ENCODE measurements around the gene ADD1. TPM values are rescaled to one million over a fixed set of nuclear protein-coding genes. Genes with fewer than 3 reads are reported as not detected.

Gene ADD1
- total and polyA plus RNA-seq, 4 experiments from 2014 or later, result 159 to 293 (median 230) TPM

DNA sequence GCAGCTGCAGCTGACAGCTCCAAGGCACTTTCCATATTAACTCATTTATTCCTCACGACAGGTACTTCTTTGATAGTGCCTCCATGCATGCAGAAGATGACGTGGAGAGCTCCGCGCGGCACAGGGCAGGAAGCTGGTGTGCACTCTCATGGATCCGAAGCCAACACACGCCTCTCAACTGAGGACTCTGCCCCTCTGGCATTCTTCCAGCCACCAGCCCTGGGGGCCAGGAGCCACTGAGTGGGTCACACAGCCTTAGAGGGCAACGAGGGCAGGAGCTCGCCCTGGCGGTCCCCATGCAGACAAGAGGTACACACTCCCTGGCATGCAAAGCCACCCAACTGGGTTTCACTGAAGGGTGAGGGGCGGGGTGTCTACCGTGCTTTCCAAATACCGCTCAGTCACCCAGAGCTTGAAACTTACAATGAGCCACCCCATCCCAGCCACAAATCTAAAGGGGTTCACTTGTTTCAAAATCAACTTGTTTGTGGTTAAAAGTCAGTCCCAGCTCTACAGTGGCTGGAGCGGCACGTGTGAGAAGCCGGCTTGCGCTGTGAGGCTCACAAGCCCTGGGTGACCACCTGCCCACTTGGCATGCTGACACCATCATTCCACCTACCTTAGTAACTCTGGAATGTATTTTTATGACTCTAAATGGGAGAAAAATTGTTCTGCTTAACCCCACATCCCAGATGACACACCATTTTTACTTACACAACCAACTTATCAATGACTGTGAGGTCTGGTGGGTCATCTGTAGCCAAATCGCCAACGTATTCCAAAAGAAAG lies 103.4 kb downstream of the ADD1 start:
- peak overlapping the region in 3 of 7 donors; percentile 20 to 57 (median 29) for H3K27ac Mint-ChIP-seq
- H3K4me1 Mint-ChIP-seq, result peaks cover 4 to 14% (median 8%) of the 10 kb centered on the region in 4 donors
- H3K36me3 Mint-ChIP-seq, result peaks cover 47 to 81% of the 10 kb centered on the region in 2 donors
- CTCF ChIA-PET (ENCODE audit: partially characterized antibody), result interaction anchor here (1.0 to 1.2 kb wide), 2 partner anchors 12 to 90 kb away, joined by 3 to 4 read pairs; no protein-coding TSS in a partner anchor
- Histone ChIP-seq H3K27me3 (ENCODE audit: insufficient read depth, low read length) (no peaks in the 10 kb centered on the region), H3K9me3 (ENCODE audit: control insufficient read depth in 1 of 2, low read length in 2 of 2) (no peaks in the 10 kb centered on the region), H3K4me1 (ENCODE audit: insufficient read depth, low read length) (no peaks in the 10 kb centered on the region), H3K4me3 (ENCODE audit: low read length in 2 of 2) (no peak overlapping the region), H3K27ac (ENCODE audit: low read depth, low read length) (no peak overlapping the region), H3K36me3 (ENCODE audit: insufficient read depth, low read length) (peaks cover 84% of the 10 kb centered on the region)
- no peak for DNase-seq
- intact Hi-C loops (cut with micrococcal nuclease), result no loop called here
- POLR2A ChIA-PET (ENCODE audit: partially characterized antibody), result interaction anchor here (0.6 to 2.9 kb wide), 5 partner anchors 12 to 183 kb away, joined by 3 to 10 read pairs (median 5); partner anchors contain the start of gene GRK4
- H3K4me3 Mint-ChIP-seq, result no peak overlapping the region
- H3K9me3 Mint-ChIP-seq, result peaks cover 0 to 1% (median 0%) of the 10 kb centered on the region in 8 donors
- H3K27me3 Mint-ChIP-seq, result no peaks in the 10 kb centered on the region

GRCh38 chr4:2947926-2948325 lies 104.3 kb downstream of the ADD1 start:
- H3K27me3 ChIP-seq (ENCODE audit: insufficient read depth, low read length), result no peaks in the 10 kb centered on the region
- no peaks in the 10 kb centered on the region for H3K4me1 ChIP-seq (ENCODE audit: insufficient read depth, low read length)
- H3K4me1 Mint-ChIP-seq, result peaks cover 0 to 6% (median 4%) of the 10 kb centered on the region in 4 donors
- intact Hi-C loops (cut with micrococcal nuclease), result no loop called here
- CTCF ChIA-PET (ENCODE audit: partially characterized antibody), result interaction anchor here (1.0 to 2.7 kb wide), 3 partner anchors 13 to 89 kb away, joined by 3 to 12 read pairs (median 4); partner anchors contain the start of genes GRK4 and NOP14
- POLR2A ChIA-PET (ENCODE audit: partially characterized antibody), result interaction anchor here (0.6 to 2.9 kb wide), 4 partner anchors 12 to 184 kb away, joined by 3 to 10 read pairs (median 5); no protein-coding TSS in a partner anchor
- H3K9me3 Mint-ChIP-seq, result peaks cover 0 to 1% (median 0%) of the 10 kb centered on the region in 8 donors
- peaks cover 50 to 82% of the 10 kb centered on the region in 2 donors for H3K36me3 Mint-ChIP-seq
- no peak overlapping the region for H3K27ac ChIP-seq (ENCODE audit: low read depth, low read length)
- no peak overlapping the region for H3K4me3 ChIP-seq (ENCODE audit: low read length in 2 of 2)
- H3K36me3 ChIP-seq (ENCODE audit: insufficient read depth, low read length), result peaks cover 81% of the 10 kb centered on the region
- H3K4me3 Mint-ChIP-seq, result no peak overlapping the region
- H3K9me3 ChIP-seq (ENCODE audit: control insufficient read depth in 1 of 2, low read length in 2 of 2), result no peaks in the 10 kb centered on the region
- no peak for DNase-seq
- no peak overlapping the region for H3K27ac Mint-ChIP-seq
- H3K27me3 Mint-ChIP-seq, result no peaks in the 10 kb centered on the region

DNA sequence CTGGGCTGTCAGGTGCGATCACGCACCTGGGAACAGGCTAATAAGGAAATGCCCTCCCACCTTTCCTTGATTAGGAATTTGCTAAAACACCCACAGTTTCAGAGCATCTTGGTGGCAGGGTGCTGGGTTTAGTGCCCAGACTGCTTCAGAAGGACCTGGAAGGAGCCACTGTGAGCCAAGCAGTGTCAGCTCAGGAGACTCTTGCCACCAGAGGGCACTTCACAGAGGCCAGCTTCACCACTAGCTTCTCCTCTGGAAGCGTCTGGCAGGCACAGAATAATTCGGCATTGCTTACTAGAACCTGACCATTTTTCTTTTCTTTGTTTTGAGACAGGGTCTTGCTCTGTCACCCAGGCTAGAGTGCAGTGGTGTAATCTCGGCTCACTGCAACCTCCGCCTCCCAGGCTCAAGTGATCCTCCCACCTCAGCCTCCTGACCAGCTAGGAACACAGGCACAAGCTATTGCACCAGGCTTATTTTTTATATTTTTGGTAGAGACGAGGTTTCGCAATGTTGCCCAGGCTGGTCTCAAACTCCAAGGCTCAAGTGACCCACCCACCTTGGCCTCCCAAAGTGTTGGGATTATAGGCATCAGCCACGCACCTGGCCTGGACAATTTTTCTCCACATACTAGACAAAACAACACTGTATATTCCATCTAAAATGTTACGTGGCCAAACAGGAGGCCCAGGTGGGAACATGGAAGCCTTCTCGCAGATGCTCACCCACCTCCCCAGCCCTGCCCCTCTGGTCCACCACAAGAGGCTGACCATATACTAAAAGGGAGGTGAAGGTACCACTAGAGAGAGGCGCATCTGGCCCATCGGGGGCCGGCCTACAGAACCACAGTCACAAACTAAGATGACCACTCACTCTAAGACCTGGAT lies 105.5 kb downstream of the ADD1 start:
- no peak for DNase-seq
- H3K36me3 ChIP-seq (ENCODE audit: insufficient read depth, low read length), result peaks cover 81% of the 10 kb centered on the region
- no peaks in the 10 kb centered on the region for H3K27me3 ChIP-seq (ENCODE audit: insufficient read depth, low read length)
- intact Hi-C loops (cut with micrococcal nuclease), result no loop called here
- H3K9me3 ChIP-seq (ENCODE audit: control insufficient read depth in 1 of 2, low read length in 2 of 2), result no peaks in the 10 kb centered on the region
- H3K27ac ChIP-seq (ENCODE audit: low read depth, low read length), result no peak overlapping the region
- Mint-ChIP-seq H3K27me3 (no peaks in the 10 kb centered on the region), H3K36me3 (peaks cover 55 to 86% of the 10 kb centered on the region in 2 donors), H3K4me3 (no peak overlapping the region), H3K4me1 (peaks cover 2 to 5% (median 4%) of the 10 kb centered on the region in 4 donors), H3K27ac (peak overlapping the region in 1 of 7 donors; percentile 30), H3K9me3 (peaks cover 0 to 1% (median 0%) of the 10 kb centered on the region in 8 donors)
- H3K4me3 ChIP-seq (ENCODE audit: low read length in 2 of 2), result no peak overlapping the region
- H3K4me1 ChIP-seq (ENCODE audit: insufficient read depth, low read length), result no peaks in the 10 kb centered on the region
- ChIA-PET CTCF (ENCODE audit: partially characterized antibody) (interaction anchor here (1.2 to 2.7 kb wide), 2 partner anchors 13 to 185 kb away, joined by 5 to 12 read pairs; partner anchors contain the start of genes GRK4 and NOP14), POLR2A (ENCODE audit: partially characterized antibody) (interaction anchor here (0.6 to 2.9 kb wide), 5 partner anchors 13 to 17 kb away, joined by 3 to 10 read pairs (median 4); partner anchors contain the start of genes GRK4 and NOP14)

DNA sequence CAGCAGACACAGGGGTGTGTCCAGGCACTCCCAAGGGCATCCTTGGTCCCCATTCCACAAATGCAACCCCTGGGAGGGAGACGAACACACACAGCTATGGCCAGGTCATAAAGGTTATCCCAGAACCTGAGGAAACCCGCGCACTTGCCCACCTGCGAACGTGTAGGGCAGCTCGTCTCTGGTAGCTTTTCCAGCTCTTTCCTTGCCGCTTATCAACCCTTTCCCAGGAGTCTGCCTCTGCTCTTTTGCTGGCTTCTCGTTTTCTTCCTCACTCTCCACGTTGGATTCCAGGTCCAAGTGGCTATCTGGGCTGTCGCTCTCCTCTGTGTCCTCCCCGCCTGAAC lies 106.1 kb downstream of the ADD1 start:
- no peak overlapping the region for H3K4me3 ChIP-seq (ENCODE audit: low read length in 2 of 2)
- no peak overlapping the region for H3K27ac ChIP-seq (ENCODE audit: low read depth, low read length)
- H3K9me3 Mint-ChIP-seq, result peaks cover 0 to 1% (median 0%) of the 10 kb centered on the region in 8 donors
- ChIA-PET CTCF (ENCODE audit: partially characterized antibody) (interaction anchor here (2.7 kb wide), 1 partner anchor 12 kb away, joined by 12 read pairs; the partner anchor contains the start of genes GRK4 and NOP14), POLR2A (ENCODE audit: partially characterized antibody) (interaction anchor here (1.4 to 2.9 kb wide), 2 partner anchors 13 to 14 kb away, joined by 3 to 10 read pairs; no protein-coding TSS in a partner anchor)
- no peak overlapping the region for H3K4me3 Mint-ChIP-seq
- H3K36me3 ChIP-seq (ENCODE audit: insufficient read depth, low read length), result peaks cover 78% of the 10 kb centered on the region
- no peaks in the 10 kb centered on the region for H3K27me3 Mint-ChIP-seq
- H3K27me3 ChIP-seq (ENCODE audit: insufficient read depth, low read length), result no peaks in the 10 kb centered on the region
- H3K4me1 Mint-ChIP-seq, result peaks cover 8 to 10% (median 9%) of the 10 kb centered on the region in 4 donors
- peak overlapping the region in 2 of 7 donors; percentile 30 to 49 for H3K27ac Mint-ChIP-seq
- no peak for DNase-seq
- peaks cover 60 to 89% of the 10 kb centered on the region in 2 donors for H3K36me3 Mint-ChIP-seq
- peaks cover 6% of the 10 kb centered on the region for H3K4me1 ChIP-seq (ENCODE audit: insufficient read depth, low read length)
- intact Hi-C loops (cut with micrococcal nuclease), result no loop called here
- no peaks in the 10 kb centered on the region for H3K9me3 ChIP-seq (ENCODE audit: control insufficient read depth in 1 of 2, low read length in 2 of 2)

DNA sequence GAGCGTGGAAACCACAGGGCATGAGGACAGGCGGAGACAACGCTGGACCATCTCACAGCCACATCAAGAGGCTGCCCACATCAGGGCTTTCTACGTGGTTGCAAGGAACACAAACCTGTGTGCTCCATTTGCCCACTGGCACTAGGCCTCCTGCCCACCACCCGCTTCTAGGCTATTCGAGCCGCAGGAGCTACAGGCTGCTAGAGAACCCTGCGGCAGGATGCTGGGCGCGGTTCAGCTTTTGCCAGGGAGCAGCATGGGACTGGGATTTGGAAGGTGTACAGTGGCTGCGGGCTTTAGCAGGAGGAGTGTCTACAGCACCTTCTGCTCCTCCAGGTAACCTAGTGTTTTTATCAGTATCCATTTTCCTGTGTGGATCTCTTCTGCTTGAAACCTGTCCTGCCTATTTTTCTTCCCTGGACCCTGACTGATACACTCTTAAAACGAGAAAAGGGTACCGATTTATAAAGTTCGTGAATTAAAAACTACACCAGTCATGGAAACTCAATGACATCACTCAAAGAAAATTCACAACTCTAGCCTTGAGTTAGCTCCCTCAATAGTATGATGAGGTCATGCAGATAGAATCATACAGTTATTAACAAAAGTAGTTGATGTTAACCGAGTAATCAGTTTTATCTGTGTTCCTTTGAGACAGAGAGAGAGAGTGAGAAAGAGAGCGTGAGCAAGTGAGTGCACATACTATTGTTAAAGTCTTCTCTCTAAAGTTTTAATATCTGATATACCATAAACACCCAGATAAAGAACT lies 106.8 kb downstream of the ADD1 start:
- CTCF ChIA-PET (ENCODE audit: partially characterized antibody), result interaction anchor here (2.7 kb wide), 1 partner anchor 12 kb away, joined by 12 read pairs; the partner anchor contains the start of genes GRK4 and NOP14

DNA sequence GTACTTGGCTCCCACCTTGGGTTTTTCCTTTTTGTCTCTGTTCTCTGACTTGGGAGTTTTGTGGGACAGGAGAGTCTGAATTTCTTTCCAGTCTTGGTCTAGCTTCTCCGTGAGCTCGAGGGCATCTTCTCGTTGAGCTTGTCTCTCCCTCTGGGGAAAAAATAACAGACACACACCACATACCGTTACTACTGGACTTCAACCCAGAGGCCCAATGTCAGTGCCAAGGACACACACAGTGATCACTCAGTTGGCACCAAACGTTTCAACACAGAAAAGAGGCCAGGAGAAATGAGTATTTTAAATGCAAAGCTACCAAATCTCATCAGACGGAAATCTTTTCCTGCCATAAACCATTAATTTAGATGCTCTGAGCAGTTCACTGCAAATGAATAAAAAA lies 109.9 kb downstream of the ADD1 start:
- Histone ChIP-seq H3K27me3 (ENCODE audit: insufficient read depth, low read length) (no peaks in the 10 kb centered on the region), H3K4me3 (ENCODE audit: low read length in 2 of 2) (no peak overlapping the region), H3K36me3 (ENCODE audit: insufficient read depth, low read length) (peaks cover 76% of the 10 kb centered on the region), H3K9me3 (ENCODE audit: control insufficient read depth in 1 of 2, low read length in 2 of 2) (no peaks in the 10 kb centered on the region), H3K27ac (ENCODE audit: low read depth, low read length) (peak overlapping the region; percentile 23), H3K4me1 (ENCODE audit: insufficient read depth, low read length) (peaks cover 27% of the 10 kb centered on the region)
- Mint-ChIP-seq H3K27ac (peak overlapping the region in 6 of 7 donors; percentile 83 to 98 (median 93)), H3K9me3 (no peaks in the 10 kb centered on the region), H3K4me1 (peaks cover 17 to 32% (median 26%) of the 10 kb centered on the region in 4 donors), H3K4me3 (no peak overlapping the region), H3K27me3 (no peaks in the 10 kb centered on the region), H3K36me3 (peaks cover 59 to 82% of the 10 kb centered on the region in 2 donors)
- POLR2A ChIA-PET (ENCODE audit: partially characterized antibody), result interaction anchor here (1.1 to 3.8 kb wide), 5 partner anchors 8 to 118 kb away, joined by 3 to 28 read pairs (median 4); partner anchors contain the start of genes GRK4 and NOP14
- no peak for DNase-seq
- intact Hi-C loops (cut with micrococcal nuclease), result no loop called here
- CTCF ChIA-PET (ENCODE audit: partially characterized antibody), result interaction anchor here (0.9 to 3.7 kb wide), 10 partner anchors 8 to 190 kb away, joined by 3 to 34 read pairs (median 7); partner anchors contain the start of genes GRK4 and NOP14

More for the DNA sequence above, 106.8 kb downstream of the ADD1 start:
- H3K9me3 Mint-ChIP-seq, result peaks cover 0 to 1% (median 0%) of the 10 kb centered on the region in 8 donors
- POLR2A ChIA-PET (ENCODE audit: partially characterized antibody), result interaction anchor here (1.4 kb wide), 1 partner anchor 15 kb away, joined by 3 read pairs; no protein-coding TSS in a partner anchor
- H3K4me3 ChIP-seq (ENCODE audit: low read length in 2 of 2), result no peak overlapping the region
- intact Hi-C loops (cut with micrococcal nuclease), result no loop called here
- peak overlapping the region in 4 of 7 donors; percentile 13 to 79 (median 45) for H3K27ac Mint-ChIP-seq
- no peaks in the 10 kb centered on the region for H3K27me3 Mint-ChIP-seq
- H3K4me3 Mint-ChIP-seq, result no peak overlapping the region
- DNase-seq, result no peak
- H3K36me3 ChIP-seq (ENCODE audit: insufficient read depth, low read length), result peaks cover 71% of the 10 kb centered on the region
- H3K4me1 Mint-ChIP-seq, result peaks cover 9 to 14% (median 11%) of the 10 kb centered on the region in 4 donors
- H3K27ac ChIP-seq (ENCODE audit: low read depth, low read length), result no peak overlapping the region
- H3K36me3 Mint-ChIP-seq, result peaks cover 58 to 85% of the 10 kb centered on the region in 2 donors
- no peaks in the 10 kb centered on the region for H3K9me3 ChIP-seq (ENCODE audit: control insufficient read depth in 1 of 2, low read length in 2 of 2)
- H3K4me1 ChIP-seq (ENCODE audit: insufficient read depth, low read length), result peaks cover 9% of the 10 kb centered on the region
- no peaks in the 10 kb centered on the region for H3K27me3 ChIP-seq (ENCODE audit: insufficient read depth, low read length)
